B cell (primary cell): ENCODE data around the gene MAT1A. TPM values are rescaled to one million over a fixed set of nuclear protein-coding genes. Genes with fewer than 3 reads are reported as not detected.

Source experiments
- ATAC-seq: fragments of 200-7000 bp; cut with Tn5 transposase; one replicate; pipeline ENCODE4 v1.10.0; 2021; ENCODE audit warnings: low read depth, mild to moderate bottlenecking, moderate number of reproducible peaks, moderate library complexity
- CTCF ChIA-PET: fragments of 350-600 bp; sonication (Branson Sonifier 250); formaldehyde crosslinking; loops from one replicate; lab custom pipeline; 2021; ENCODE audit warnings: antibody characterized with exemption, inconsistent platforms; lab: Charles Lee
- POLR2A ChIA-PET: fragments of 350-600 bp; sonication (Branson Sonifier 250); formaldehyde crosslinking; loops from one replicate; lab custom pipeline; 2021; ENCODE audit warnings: antibody characterized with exemption; lab: Charles Lee
- DNase-seq: peaks from one replicate; pipeline ENCODE4 v3.0.0; 2013
- H2AFZ ChIP-seq: 2 replicates; pipeline ENCODE4 v1.6.1; 2012; ENCODE audit warnings: mild to moderate bottlenecking, low read depth, low read length; ENCODE audit not compliant: insufficient read depth, poor library complexity, severe bottlenecking
- H3K27ac ChIP-seq, 2 donors: 1 replicate in 1 of 2; 2 replicates in 1 of 2; pipeline ENCODE4 v1.5.1; 2012 to 2013; ENCODE audit warnings: low read length in 2 of 2, mild to moderate bottlenecking in 2 of 2, moderate library complexity in 1 of 2
- H3K27me3 ChIP-seq, 4 experiments: fragments of 200-600 bp in 1 of 4; sonication (generic) in 1 of 4; replicated peaks in 1 of 4; 1 replicate in 2 of 4; 2 replicates in 2 of 4; pipeline versions ENCODE4 v1.6.1 to v1.7.0; 2013 to 2016; ENCODE audit warnings: low read length in 3 of 4, mild to moderate bottlenecking in 2 of 4, mixed read lengths in 1 of 4, moderate library complexity in 1 of 4; ENCODE audit not compliant: insufficient read depth in 4 of 4, control insufficient read depth in 3 of 4; ENCODE audit errors: control extremely low read depth in 1 of 4
- H3K36me3 ChIP-seq, 2 experiments: replicated peaks in 1 of 2; 1 replicate in 1 of 2; 2 replicates in 1 of 2; pipeline versions ENCODE4 v1.6.1 to v1.7.1; 2013; ENCODE audit warnings: low read length in 1 of 2; ENCODE audit not compliant: insufficient read depth in 2 of 2, control insufficient read depth in 1 of 2; ENCODE audit errors: control extremely low read depth in 1 of 2, extremely low read depth in 1 of 2
- H3K4me1 ChIP-seq, 2 donors: fragments of 200-600 bp in 1 of 2; sonication (generic) in 1 of 2; 1 replicate in 1 of 2; 2 replicates in 1 of 2; pipeline versions ENCODE4 v1.5.1 to v1.6.1; 2013 to 2017; ENCODE audit warnings: low read length in 2 of 2; ENCODE audit not compliant: control insufficient read depth in 2 of 2, insufficient read depth in 2 of 2
- H3K4me2 ChIP-seq: replicated peaks from 2 replicates; pipeline ENCODE3; 2012; ENCODE audit warnings: mild to moderate bottlenecking, low read depth, low read length; ENCODE audit not compliant: poor library complexity, severe bottlenecking
- H3K4me3 ChIP-seq, 5 experiments: fragments of 200-600 bp in 1 of 5; sonication (generic) in 1 of 5; 1 replicate in 3 of 5; 2 replicates in 2 of 5; pipeline versions ENCODE4 v1.5.1 to v1.7.0; 2011 to 2016; ENCODE audit warnings: low read length in 4 of 5, mild to moderate bottlenecking in 4 of 5, low read depth in 2 of 5, control low read depth in 1 of 5, moderate library complexity in 1 of 5; ENCODE audit not compliant: insufficient read depth in 1 of 5; ENCODE audit errors: control extremely low read depth in 1 of 5, extremely low read depth in 1 of 5
- H3K79me2 ChIP-seq: fragments of 200-600 bp; sonication (generic); one replicate; pipeline ENCODE4 v1.6.0; 2016; ENCODE audit warnings: low read length; ENCODE audit not compliant: control insufficient read depth, insufficient read depth
- H3K9ac ChIP-seq: fragments of 200-600 bp; sonication (generic); 2 replicates; pipeline ENCODE4 v1.6.1; 2017; ENCODE audit warnings: mild to moderate bottlenecking, low read length, moderate library complexity
- H3K9me3 ChIP-seq, 3 donors: one replicate each; pipeline versions ENCODE4 v1.6.1 to v1.7.1; 2013; ENCODE audit warnings: low read length in 2 of 3; ENCODE audit not compliant: control insufficient read depth in 2 of 3, insufficient read depth in 1 of 3; ENCODE audit errors: control extremely low read depth in 1 of 3
- H4K20me1 ChIP-seq: 2 replicates; pipeline ENCODE4 v1.6.0; 2012; ENCODE audit warnings: mild to moderate bottlenecking, low read length; ENCODE audit not compliant: insufficient read depth, control insufficient read depth, poor library complexity, severe bottlenecking
- H3K27ac Mint-ChIP-seq: one replicate; pipeline ENCODE4 v1.8.0; 2021; ENCODE audit warnings: mixed read lengths
- H3K27me3 Mint-ChIP-seq: one replicate; pipeline ENCODE4 v1.8.0; 2021; ENCODE audit warnings: mixed read lengths
- H3K4me1 Mint-ChIP-seq: one replicate; pipeline ENCODE4 v1.8.0; 2021; ENCODE audit warnings: mixed read lengths
- H3K4me3 Mint-ChIP-seq: one replicate; pipeline ENCODE4 v1.8.0; 2021; ENCODE audit warnings: mixed read lengths
- H3K9me3 Mint-ChIP-seq: one replicate; pipeline ENCODE4 v1.8.0; 2022; ENCODE audit warnings: mixed read lengths; ENCODE audit not compliant: insufficient read depth
- CTCF ChIP-seq: fragments of 200-600 bp; IDR thresholded peaks from one replicate; pipeline ENCODE4 v1.8.0; 2022; ENCODE audit warnings: antibody characterized with exemption, mild to moderate bottlenecking
- EZH2 ChIP-seq: IDR thresholded peaks from 2 replicates; pipeline ENCODE4 v1.6.1; 2012; ENCODE audit warnings: borderline replicate concordance, low read depth, mild to moderate bottlenecking, moderate library complexity, low read length; ENCODE audit not compliant: insufficient read depth, poor library complexity, severe bottlenecking
- WGBS: methylation state at CpG from one replicate; pipeline ENCODE4 v1.1.5; 2013; ENCODE audit warnings: missing lambda C conversion rate; ENCODE audit not compliant: insufficient coverage; 5-methylcytosine and 5-hydroxymethylcytosine counted together
- intact Hi-C: fragments of 100-400 bp; cut with micrococcal nuclease; formaldehyde crosslinking; loops from one replicate; pipeline ENCODE4 v1.10.0; 2022
- polyA plus RNA-seq: library from polyadenylated mRNA; depleted of rRNA; stranded (reverse); fragments of >200 nt; gene quantifications from 2 replicates; pipeline ENCODE4 v1.2.3, GENCODE V29; 2012
- total RNA-seq, 2 donors: library from RNA; stranded (reverse); fragments of 120-200 nt in 1 of 2; gene quantifications; 1 replicate in 1 of 2; 2 replicates in 1 of 2; pipeline versions ENCODE4 v1.2.3 to v1.2.4, GENCODE V29; 2013 to 2022

Gene MAT1A
- total and polyA plus RNA-seq, 2 donors (not counting 1 experiment from before 2014, with no cell fraction given) = not detected

DNA sequence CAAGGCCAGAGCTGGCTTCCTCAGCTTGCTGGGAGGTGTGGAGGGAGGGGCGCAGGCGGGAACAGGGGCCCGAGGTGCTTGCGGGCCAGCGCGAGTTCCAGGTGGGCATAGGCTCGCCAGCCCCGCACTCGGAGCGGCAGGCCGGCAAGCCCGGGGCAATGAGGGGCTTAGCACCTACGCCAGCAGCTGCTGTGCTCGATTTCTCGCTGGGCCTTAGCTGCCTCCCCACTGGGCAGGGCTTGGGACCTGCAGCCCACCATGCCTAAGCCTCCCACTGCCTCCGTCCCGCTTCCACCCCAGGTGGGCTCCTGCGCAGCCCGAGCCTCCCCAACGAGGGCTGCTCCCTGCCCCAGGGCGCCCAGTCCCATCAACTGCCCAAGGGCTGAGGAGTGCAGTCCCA, 25.9 kb upstream of the MAT1A start:
- no peaks in the 10 kb centered on the region for H3K4me1 ChIP-seq
- H3K9me3 ChIP-seq = peaks cover 0 to 7% (median 1%) of the 10 kb centered on the region in 3 donors
- no peaks in the 10 kb centered on the region for H3K79me2 ChIP-seq
- no peak overlapping the region for H3K4me2 ChIP-seq
- H3K9ac ChIP-seq = no peak overlapping the region
- ChIA-PET CTCF (no interaction called here), POLR2A (no interaction called here)
- no peak overlapping the region for H2AFZ ChIP-seq
- 95% methylated on average over 21 of the region's 21 CpGs for WGBS
- H4K20me1 ChIP-seq = no peaks in the 10 kb centered on the region
- Mint-ChIP-seq H3K27me3 (peaks cover 3% of the 10 kb centered on the region), H3K4me3 (no peak overlapping the region), H3K4me1 (peaks cover 1% of the 10 kb centered on the region), H3K9me3 (no peaks in the 10 kb centered on the region), H3K27ac (no peak overlapping the region)
- H3K27ac ChIP-seq = no peak overlapping the region
- H3K36me3 ChIP-seq = no peaks in the 10 kb centered on the region
- DNase-seq (no peak), ATAC-seq (no peak)
- peaks cover 0 to 2% (median 0%) of the 10 kb centered on the region in 4 experiments for H3K27me3 ChIP-seq
- TF ChIP-seq EZH2 = no peak
- TF ChIP-seq CTCF = no peak
- H3K4me3 ChIP-seq = no peak overlapping the region
- intact Hi-C loops = no loop called here

GRCh38 chr10:80313523-80313922, 24.1 kb upstream of the MAT1A start:
- peaks cover 1% of the 10 kb centered on the region for H3K4me1 Mint-ChIP-seq

More at GRCh38 chr10:80313523-80313922, 24.1 kb upstream of the MAT1A start:
- H3K79me2 ChIP-seq = no peaks in the 10 kb centered on the region
- Mint-ChIP-seq H3K27ac (no peak overlapping the region), H3K27me3 (peaks cover 8% of the 10 kb centered on the region), H3K4me3 (no peak overlapping the region), H3K9me3 (peaks cover 4% of the 10 kb centered on the region)
- H3K27me3 ChIP-seq = no peaks in the 10 kb centered on the region
- no peak overlapping the region for H3K4me2 ChIP-seq
- peaks cover 0 to 7% (median 1%) of the 10 kb centered on the region in 3 donors for H3K9me3 ChIP-seq
- CTCF ChIA-PET = no interaction called here
- H3K9ac ChIP-seq = no peak overlapping the region
- no peak overlapping the region for H3K27ac ChIP-seq
- TF ChIP-seq EZH2 = no peak
- TF ChIP-seq CTCF = no peak
- WGBS = 90% methylated on average over 5 of the region's 5 CpGs
- DNase-seq (no peak), ATAC-seq (no peak)
- no peak overlapping the region for H2AFZ ChIP-seq
- POLR2A ChIA-PET = no interaction called here
- no peaks in the 10 kb centered on the region for H3K36me3 ChIP-seq
- intact Hi-C loops = no loop called here
- no peaks in the 10 kb centered on the region for H3K4me1 ChIP-seq
- H3K4me3 ChIP-seq = no peak overlapping the region
- H4K20me1 ChIP-seq = no peaks in the 10 kb centered on the region
